OCI-LY3 (cell line): Measurements from ENCODE around the gene REPS1.

ENCODE experiments used
- H2AFZ ChIP-seq: fragments of 200-600, 300-600 bp; shearing (Covaris generic); 2 replicates; pipeline ENCODE4 v1.6.0; 2014; ENCODE audit warnings: antibody characterized with exemption, low read depth, low read length
- H3K27ac ChIP-seq: fragments of 200-600, 300-600 bp; sonication (generic); 2 replicates; pipeline ENCODE4 v1.5.1; 2014; ENCODE audit warnings: mild to moderate bottlenecking, low read length, moderate library complexity, mixed read lengths
- H3K27me3 ChIP-seq: fragments of 200-600, 300-600 bp; sonication (generic); 2 replicates; pipeline ENCODE4 v1.6.1; 2014; ENCODE audit warnings: low read depth, low read length, mixed read lengths
- H3K36me3 ChIP-seq: fragments of 200-600, 300-600 bp; sonication (generic); replicated peaks from 2 replicates; pipeline ENCODE3; 2014; ENCODE audit warnings: low read depth, low read length, mixed read lengths
- H3K4me1 ChIP-seq: fragments of 300-600, 200-600 bp; sonication (generic); 2 replicates; pipeline ENCODE4 v1.6.1; 2014; ENCODE audit warnings: low read length, mixed read lengths
- H3K4me2 ChIP-seq: fragments of 200-600, 300-600 bp; sonication (generic); 2 replicates; pipeline ENCODE4 v1.6.1; 2014; ENCODE audit warnings: low read length, mixed read lengths
- H3K4me3 ChIP-seq: fragments of 300-600, 200-600 bp; sonication (generic); 2 replicates; pipeline ENCODE4 v1.5.1; 2014; ENCODE audit warnings: antibody characterized with exemption, mild to moderate bottlenecking, low read length, moderate library complexity
- H3K79me2 ChIP-seq: fragments of 300-600, 200-600 bp; shearing (Covaris generic); 2 replicates; pipeline ENCODE4 v1.6.1; 2014; ENCODE audit warnings: mild to moderate bottlenecking, low read length, mixed read lengths
- H3K9ac ChIP-seq: fragments of 300-600, 200-600 bp; shearing (Covaris generic); 2 replicates; pipeline ENCODE4 v1.6.0; 2014; ENCODE audit warnings: mild to moderate bottlenecking, low read length, moderate library complexity
- H3K9me3 ChIP-seq: fragments of 200-600, 300-600 bp; shearing (Covaris generic); 2 replicates; pipeline ENCODE4 v1.6.1; 2014; ENCODE audit warnings: low read length, mixed read lengths; ENCODE audit not compliant: insufficient read depth
- H4K20me1 ChIP-seq: fragments of 200-600, 300-600 bp; sonication (generic); 2 replicates; pipeline ENCODE4 v1.6.1; 2016; ENCODE audit warnings: low read length, mixed read lengths; ENCODE audit not compliant: insufficient read depth
- EZH2phosphoT487 ChIP-seq: fragments of 200-600 bp; shearing (Covaris generic); IDR thresholded peaks from 2 replicates; pipeline ENCODE4 v1.6.1; 2018; ENCODE audit warnings: antibody characterized with exemption, mixed run types, low read depth
- TF ChIP-seq, protein P1 (sequence below): fragments of 200-600, 300-600 bp; sonication (generic); IDR thresholded peaks from 2 replicates; pipeline ENCODE4 v1.5.1; 2014; ENCODE audit warnings: antibody characterized with exemption, low read length, low read depth

REPS1 gene

DNA sequence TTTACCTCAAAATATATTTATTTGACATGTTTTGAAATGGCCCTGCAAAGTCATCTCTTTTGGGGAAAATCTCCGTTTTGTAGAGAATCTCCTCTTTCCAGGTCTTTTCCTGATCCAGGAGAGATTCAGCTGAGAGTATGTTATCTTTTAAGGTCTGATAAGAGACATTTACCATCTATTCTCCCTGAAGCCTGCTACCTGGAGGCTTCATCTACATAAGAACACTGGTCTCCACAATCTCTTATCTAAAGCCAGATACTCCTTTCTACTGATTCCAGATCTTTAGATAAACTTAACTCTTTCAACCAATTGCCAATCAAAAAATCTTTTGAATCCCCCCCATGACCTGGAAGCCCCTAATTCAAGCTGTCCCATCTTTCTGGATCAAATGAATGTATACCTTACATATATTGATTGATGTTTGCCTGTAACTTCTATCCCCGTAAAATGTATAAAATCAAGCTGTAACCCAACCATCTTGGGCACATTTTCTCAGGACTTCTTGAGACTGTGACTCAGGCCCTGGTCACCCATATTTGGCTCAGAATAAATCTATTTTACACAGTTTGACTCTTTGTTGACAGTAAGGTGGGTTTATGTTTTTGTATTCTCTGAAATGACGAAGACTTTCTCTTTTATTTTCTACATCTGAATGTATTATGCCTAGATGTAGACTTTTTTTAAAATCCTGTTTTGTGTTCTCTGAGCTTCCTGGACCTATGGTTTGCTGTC is 96.6 kb downstream of the REPS1 start:
- no peak overlapping the region for H2AFZ ChIP-seq
- H3K27ac ChIP-seq: no peak overlapping the region
- H3K9ac ChIP-seq: no peak overlapping the region
- H3K36me3 ChIP-seq: no peaks in the 10 kb centered on the region
- no peaks in the 10 kb centered on the region for H4K20me1 ChIP-seq
- TF ChIP-seq, protein P1, sequence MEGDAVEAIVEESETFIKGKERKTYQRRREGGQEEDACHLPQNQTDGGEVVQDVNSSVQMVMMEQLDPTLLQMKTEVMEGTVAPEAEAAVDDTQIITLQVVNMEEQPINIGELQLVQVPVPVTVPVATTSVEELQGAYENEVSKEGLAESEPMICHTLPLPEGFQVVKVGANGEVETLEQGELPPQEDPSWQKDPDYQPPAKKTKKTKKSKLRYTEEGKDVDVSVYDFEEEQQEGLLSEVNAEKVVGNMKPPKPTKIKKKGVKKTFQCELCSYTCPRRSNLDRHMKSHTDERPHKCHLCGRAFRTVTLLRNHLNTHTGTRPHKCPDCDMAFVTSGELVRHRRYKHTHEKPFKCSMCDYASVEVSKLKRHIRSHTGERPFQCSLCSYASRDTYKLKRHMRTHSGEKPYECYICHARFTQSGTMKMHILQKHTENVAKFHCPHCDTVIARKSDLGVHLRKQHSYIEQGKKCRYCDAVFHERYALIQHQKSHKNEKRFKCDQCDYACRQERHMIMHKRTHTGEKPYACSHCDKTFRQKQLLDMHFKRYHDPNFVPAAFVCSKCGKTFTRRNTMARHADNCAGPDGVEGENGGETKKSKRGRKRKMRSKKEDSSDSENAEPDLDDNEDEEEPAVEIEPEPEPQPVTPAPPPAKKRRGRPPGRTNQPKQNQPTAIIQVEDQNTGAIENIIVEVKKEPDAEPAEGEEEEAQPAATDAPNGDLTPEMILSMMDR: no peak
- TF ChIP-seq EZH2phosphoT487: no peak
- no peaks in the 10 kb centered on the region for H3K27me3 ChIP-seq
- no peaks in the 10 kb centered on the region for H3K79me2 ChIP-seq
- H3K9me3 ChIP-seq: no peaks in the 10 kb centered on the region
- H3K4me1 ChIP-seq: 0 out of 2 replicates have a peak, but pooled peaks cover 4% of the 10 kb centered on the region
- no peak overlapping the region for H3K4me3 ChIP-seq
- H3K4me2 ChIP-seq: no peak overlapping the region

DNA sequence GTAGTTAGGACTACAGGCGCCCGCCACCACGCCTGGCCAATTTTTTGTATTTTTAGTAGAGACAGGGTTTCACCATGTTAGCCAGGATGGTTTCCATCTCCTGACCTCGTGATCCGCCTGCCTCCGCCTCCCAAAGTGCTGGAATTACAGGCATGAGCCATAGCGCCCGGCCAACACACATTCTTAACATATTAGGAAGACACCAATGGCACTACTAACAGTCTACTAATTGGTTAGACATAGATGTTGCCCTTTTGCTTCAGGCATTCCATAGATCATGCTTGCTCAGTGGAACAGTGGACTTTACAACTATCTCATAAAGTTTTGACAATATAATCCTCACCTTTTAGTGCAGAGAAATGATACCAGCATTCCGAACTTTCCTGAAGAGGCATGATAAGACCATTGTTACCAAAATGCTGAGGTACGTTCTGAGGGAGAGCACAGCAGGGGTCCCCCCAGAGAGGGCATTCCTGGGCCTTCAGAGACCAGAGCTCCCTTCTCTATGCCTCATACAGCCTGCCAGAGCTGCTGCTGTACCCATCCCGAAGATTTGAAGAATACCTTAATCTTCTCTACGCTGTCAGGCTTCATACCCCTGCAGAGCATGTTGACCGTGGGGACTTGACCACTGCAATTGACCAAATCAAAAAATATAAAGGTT is 102.8 kb downstream of the REPS1 start:
- peaks cover 14% of the 10 kb centered on the region for H3K4me1 ChIP-seq
- H4K20me1 ChIP-seq: no peaks in the 10 kb centered on the region

DNA sequence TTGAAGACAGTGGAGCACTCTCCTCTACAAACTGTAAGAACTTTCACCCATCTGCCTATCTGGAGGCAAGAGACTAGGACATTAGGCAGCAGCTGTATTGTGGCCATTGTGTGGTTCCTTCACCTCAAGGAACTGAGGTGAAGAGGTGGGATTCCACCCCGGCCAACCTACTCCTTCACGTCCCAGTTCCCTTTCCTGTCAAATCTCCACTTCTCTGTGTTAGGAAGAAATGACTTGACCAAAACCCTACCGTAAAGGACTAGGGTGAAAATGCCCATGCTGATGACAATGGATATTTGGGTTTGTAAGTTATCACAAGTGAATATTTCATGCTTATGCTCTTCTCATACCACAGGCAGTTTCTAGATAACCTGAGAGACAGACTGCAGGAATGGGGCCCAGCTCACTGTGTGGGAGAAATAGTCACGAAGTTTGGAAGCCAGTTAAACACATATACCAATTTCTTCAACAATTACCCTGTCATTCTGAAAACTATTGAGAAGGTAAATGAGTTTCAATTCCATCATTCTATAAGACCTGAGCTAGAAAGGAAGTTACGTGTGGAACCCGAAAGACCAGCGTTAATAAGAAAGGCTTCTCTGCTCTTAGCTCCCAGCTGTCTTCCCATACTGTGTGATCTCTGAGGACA is 105.6 kb downstream of the REPS1 start:
- no peaks in the 10 kb centered on the region for H3K27me3 ChIP-seq
- H3K9me3 ChIP-seq: no peaks in the 10 kb centered on the region
- no peak overlapping the region for H3K4me3 ChIP-seq
- TF ChIP-seq, protein P1: no peak
- no peak for TF ChIP-seq EZH2phosphoT487
- H2AFZ ChIP-seq: no peak overlapping the region
- peak overlapping the region; percentile 51 for H3K4me2 ChIP-seq
- no peaks in the 10 kb centered on the region for H3K36me3 ChIP-seq
- H4K20me1 ChIP-seq: no peaks in the 10 kb centered on the region
- H3K79me2 ChIP-seq: no peaks in the 10 kb centered on the region
- H3K9ac ChIP-seq: no peak overlapping the region
- peaks cover 14% of the 10 kb centered on the region for H3K4me1 ChIP-seq
- H3K27ac ChIP-seq: no peak overlapping the region

More for the DNA sequence above, 102.8 kb downstream of the REPS1 start:
- Histone ChIP-seq H3K4me2 (no peak overlapping the region), H3K27ac (no peak overlapping the region), H3K9ac (no peak overlapping the region), H3K27me3 (no peaks in the 10 kb centered on the region), H2AFZ (no peak overlapping the region), H3K79me2 (no peaks in the 10 kb centered on the region), H3K4me3 (no peak overlapping the region), H3K9me3 (no peaks in the 10 kb centered on the region), H3K36me3 (no peaks in the 10 kb centered on the region)
- TF ChIP-seq EZH2phosphoT487: no peak
- TF ChIP-seq, protein P1: no peak

DNA sequence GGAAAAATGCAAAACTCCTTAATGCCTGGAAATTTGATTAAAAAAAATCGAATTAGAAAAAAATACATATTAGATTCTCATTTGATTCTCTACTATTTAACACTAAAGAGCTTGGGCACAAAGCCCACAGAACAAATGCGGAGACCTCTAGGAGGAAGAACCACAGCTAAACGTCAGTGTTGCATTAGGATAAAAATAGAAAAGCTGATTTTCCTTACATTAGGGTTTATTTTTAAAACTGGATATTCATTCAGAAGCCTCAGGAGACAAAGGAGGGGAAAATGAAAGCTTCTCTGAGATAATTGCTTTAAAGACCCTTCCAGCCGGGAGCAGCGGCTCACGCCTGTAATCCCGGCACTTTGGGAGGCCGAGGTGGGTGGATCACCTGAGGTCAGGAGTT is 114.9 kb downstream of the REPS1 start:
- Histone ChIP-seq H3K27me3 (no peaks in the 10 kb centered on the region), H3K4me2 (no peak overlapping the region), H3K36me3 (no peaks in the 10 kb centered on the region), H2AFZ (no peak overlapping the region), H3K9me3 (no peaks in the 10 kb centered on the region), H4K20me1 (no peaks in the 10 kb centered on the region), H3K27ac (no peak overlapping the region), H3K4me1 (peaks cover 21% of the 10 kb centered on the region), H3K4me3 (no peak overlapping the region), H3K9ac (no peak overlapping the region), H3K79me2 (no peaks in the 10 kb centered on the region)
- TF ChIP-seq, protein P1: no peak
- no peak for TF ChIP-seq EZH2phosphoT487
